ENCODE data around the gene RNMT.

DNA sequence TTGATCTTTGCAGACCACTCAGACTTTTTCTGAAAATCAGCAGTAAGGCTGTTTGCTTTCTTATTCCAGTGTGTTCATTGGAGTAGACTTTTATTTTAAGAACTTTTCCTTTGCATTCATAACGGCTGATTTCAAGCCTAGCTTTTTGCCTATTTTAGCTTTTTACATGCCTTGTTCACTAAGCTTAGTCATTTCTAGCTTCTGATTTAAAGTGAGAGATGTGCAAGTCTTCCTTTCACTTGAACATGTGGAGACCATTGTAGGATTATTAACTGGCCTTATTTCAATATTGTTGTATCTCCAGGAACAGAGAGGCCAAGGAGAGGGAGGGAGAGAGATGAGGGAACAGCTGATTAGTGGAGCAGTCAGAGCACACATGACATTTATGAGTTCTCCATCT is 32.1 kb downstream of the RNMT start:
- TF ChIP-seq, protein P1, sequence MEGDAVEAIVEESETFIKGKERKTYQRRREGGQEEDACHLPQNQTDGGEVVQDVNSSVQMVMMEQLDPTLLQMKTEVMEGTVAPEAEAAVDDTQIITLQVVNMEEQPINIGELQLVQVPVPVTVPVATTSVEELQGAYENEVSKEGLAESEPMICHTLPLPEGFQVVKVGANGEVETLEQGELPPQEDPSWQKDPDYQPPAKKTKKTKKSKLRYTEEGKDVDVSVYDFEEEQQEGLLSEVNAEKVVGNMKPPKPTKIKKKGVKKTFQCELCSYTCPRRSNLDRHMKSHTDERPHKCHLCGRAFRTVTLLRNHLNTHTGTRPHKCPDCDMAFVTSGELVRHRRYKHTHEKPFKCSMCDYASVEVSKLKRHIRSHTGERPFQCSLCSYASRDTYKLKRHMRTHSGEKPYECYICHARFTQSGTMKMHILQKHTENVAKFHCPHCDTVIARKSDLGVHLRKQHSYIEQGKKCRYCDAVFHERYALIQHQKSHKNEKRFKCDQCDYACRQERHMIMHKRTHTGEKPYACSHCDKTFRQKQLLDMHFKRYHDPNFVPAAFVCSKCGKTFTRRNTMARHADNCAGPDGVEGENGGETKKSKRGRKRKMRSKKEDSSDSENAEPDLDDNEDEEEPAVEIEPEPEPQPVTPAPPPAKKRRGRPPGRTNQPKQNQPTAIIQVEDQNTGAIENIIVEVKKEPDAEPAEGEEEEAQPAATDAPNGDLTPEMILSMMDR (IDR thresholded peaks at IDR 0.05; ENCODE audit: low read depth, low read length), result no peak
- TF ChIP-seq EZH2phosphoT487 (IDR thresholded peaks at IDR 0.05; ENCODE audit: low read depth), result no peak
